ENCODE results near the gene TRABD2A. TPM values are rescaled to one million over a fixed set of nuclear protein-coding genes. Genes with fewer than 3 reads are reported as not detected.

Gene TRABD2A
- total RNA-seq, 1 experiment from 2014 or later, result 1.7 TPM

GRCh38 chr2:84881581-84882413 lies 913 bp upstream of the TRABD2A start:
- H3K4me3 Mint-ChIP-seq, result peak overlapping the region; percentile 55 to 85
- peak; percentile 81 for TF ChIP-seq CTCF (conservative IDR thresholded peaks at IDR 0.05)
- Histone ChIP-seq H3K9ac (ENCODE audit: extremely low read depth, insufficient read length, low read length) (no peak overlapping the region), H2AK5ac (ENCODE audit: insufficient read length, low read length) (no peak overlapping the region), H3K9me3 (ENCODE audit: control insufficient read depth, low read depth, low read length) (no peaks in the 10 kb centered on the region), H2BK12ac (ENCODE audit: insufficient read length, low read depth, low read length) (no peak overlapping the region), H3K4me1 (ENCODE audit: insufficient read depth, low read length) (no peaks in the 10 kb centered on the region), H2BK5ac (ENCODE audit: insufficient read length, low read length) (no peak overlapping the region), H3K4me2 (ENCODE audit: insufficient read depth, insufficient read length, low read length) (peak overlapping the region; percentile 73), H4K20me1 (ENCODE audit: control insufficient read depth, insufficient read depth, insufficient read length) (no peaks in the 10 kb centered on the region), H3T11ph (ENCODE audit: low read length) (no peak overlapping the region), H3K4ac (ENCODE audit: low read depth, low read length) (no peak overlapping the region), H3K18ac (ENCODE audit: insufficient read length, low read depth, low read length) (no peak overlapping the region), H3K23ac (ENCODE audit: insufficient read length, low read depth, low read length) (no peak overlapping the region), H3K23me2 (ENCODE audit: insufficient read length, low read depth, low read length, poor library complexity, severe bottlenecking) (peaks cover 20% of the 10 kb centered on the region), H3K27me3 (ENCODE audit: insufficient read depth, low read length) (peaks cover 33% of the 10 kb centered on the region), H2BK120ac (ENCODE audit: low read depth, low read length, poor library complexity, severe bottlenecking) (no peak overlapping the region), H3K79me1 (ENCODE audit: insufficient read depth, low read depth, low read length, poor library complexity, severe bottlenecking) (no peaks in the 10 kb centered on the region), H4K91ac (ENCODE audit: insufficient read length, low read depth, low read length) (no peak overlapping the region), H2AFZ (ENCODE audit: low read length) (no peak overlapping the region), H2BK15ac (ENCODE audit: low read depth, low read length) (no peak overlapping the region), H3K14ac (ENCODE audit: insufficient read depth, low read length) (no peak overlapping the region), H3K27ac (ENCODE audit: insufficient read length, low read depth, low read length) (no peak overlapping the region), H3K56ac (ENCODE audit: insufficient read length, low read depth, low read length) (no peak overlapping the region), H4K8ac (replicated peaks; ENCODE audit: insufficient read length, low read depth, low read length) (no peak overlapping the region), H4K5ac (ENCODE audit: insufficient read length, low read depth, low read length) (no peak overlapping the region), H2BK20ac (ENCODE audit: low read depth, low read length, poor library complexity, severe bottlenecking) (no peak overlapping the region), H3K79me2 (ENCODE audit: insufficient read depth, low read length) (no peaks in the 10 kb centered on the region)
- no peaks in the 10 kb centered on the region for H3K36me3 Mint-ChIP-seq (ENCODE audit: insufficient read depth in 1 of 3, low read depth in 3 of 3)
- peaks cover 96% of the 10 kb centered on the region for H3K27me3 Mint-ChIP-seq (ENCODE audit: low read depth)
- DNase-seq, result peak; percentile 84
- no peaks in the 10 kb centered on the region; a peak in 1 of 5 replicates for H3K9me3 Mint-ChIP-seq
- H3K4me1 Mint-ChIP-seq, result peaks cover 14 to 25% of the 10 kb centered on the region in 2 experiments
- H3K27ac Mint-ChIP-seq, result no peak overlapping the region; a peak in 1 of 7 replicates
- WGBS (ENCODE audit: extremely low coverage, insufficient read length, low lambda C conversion rate), result no CpG with 5 or more reads among the region's 29 CpGs
